Measurements from ENCODE around the gene DROSHA. TPM values are rescaled to one million over a fixed set of nuclear protein-coding genes. Genes with fewer than 3 reads are reported as not detected.

DROSHA gene
- total and polyA plus RNA-seq, 2 of the 8 experiments (the other 6 are each of a cell fraction or from before 2014, with no cell fraction given): 65.9 to 122 TPM

DNA sequence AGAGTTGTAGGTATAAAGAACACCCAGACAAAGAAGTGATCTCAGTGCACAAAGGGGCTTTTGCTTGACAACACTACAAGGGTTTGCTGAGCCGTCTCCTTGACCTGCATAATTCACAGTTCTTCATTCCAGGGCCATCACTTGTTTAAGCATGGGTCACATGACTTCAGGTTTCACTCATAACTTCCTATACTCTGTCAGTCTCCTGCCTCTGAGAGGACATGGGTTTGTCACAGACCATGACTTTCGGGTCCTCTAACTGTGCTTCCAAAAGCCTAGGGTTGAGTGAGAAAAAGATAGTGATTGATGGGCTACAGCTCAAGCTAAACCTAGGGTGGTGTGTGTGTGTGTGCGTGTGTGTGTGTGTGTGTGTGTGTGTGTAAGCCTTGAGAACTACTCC, 172.1 kb downstream of the DROSHA start (continued):
- TF ChIP-seq RXRA (IDR thresholded peaks at IDR 0.05; ENCODE audit: insufficient read depth, low read depth, low read length) (no peak), ZNF274 (IDR thresholded peaks at IDR 0.05; ENCODE audit: borderline replicate concordance, extremely low read depth, low read length) (no peak), EP300 (IDR thresholded peaks at IDR 0.05; ENCODE audit: borderline replicate concordance in 1 of 2, low read depth in 2 of 2, low read length in 2 of 2) (no peak), HDAC2 (IDR thresholded peaks at IDR 0.05; ENCODE audit: borderline replicate concordance in 1 of 2, low read depth in 2 of 2, low read length in 2 of 2) (no peak), CEBPB (IDR thresholded peaks at IDR 0.05; ENCODE audit: low read depth, low read length) (no peak), JUN (IDR thresholded peaks at IDR 0.05; ENCODE audit: low read depth, low read length) (no peak), SRF (IDR thresholded peaks at IDR 0.05; ENCODE audit: low read depth, low read length) (no peak), GABPA (IDR thresholded peaks at IDR 0.05; ENCODE audit: borderline replicate concordance, insufficient read depth, low read length) (no peak), MAFK (IDR thresholded peaks at IDR 0.05; ENCODE audit: low read depth, low read length) (no peak)

Data from H1 (cell line).